ENCODE results near the gene APC.

GRCh38 chr5:112708103-112708622 lies 29.5 kb upstream of the APC start:
- no peak for TF ChIP-seq CTCF (IDR thresholded peaks at IDR 0.05; ENCODE audit: low read depth, low read length)
- no peak for TF ChIP-seq EZH2phosphoT487 (IDR thresholded peaks at IDR 0.05; ENCODE audit: low read depth)
